GM06990 (cell line): ENCODE results near the gene AMPD3.

Experiments used
- DNase-seq: peaks from one replicate; pipeline ENCODE4 v3.0.0-alpha.2; 2011; ENCODE audit not compliant: insufficient read length; ENCODE audit errors: extremely low read depth
- H3K27me3 ChIP-seq: replicated peaks from 2 replicates; pipeline ENCODE4 v1.6.0; 2011; ENCODE audit warnings: low read length; ENCODE audit not compliant: control insufficient read depth, insufficient read depth
- H3K36me3 ChIP-seq: 2 replicates; pipeline ENCODE4 v1.5.1; 2011; ENCODE audit warnings: low read length; ENCODE audit not compliant: control insufficient read depth, insufficient read depth
- H3K4me3 ChIP-seq: replicated peaks from 2 replicates; pipeline ENCODE4 v1.5.1; 2011; ENCODE audit warnings: low read depth, mild to moderate bottlenecking, control low read depth, low read length
- TF ChIP-seq, protein P1 (sequence below): IDR thresholded peaks from 2 replicates; pipeline ENCODE4 v1.5.1; 2011; ENCODE audit warnings: low read length, control low read depth, mild to moderate bottlenecking, inconsistent platforms; ENCODE audit not compliant: insufficient read depth, poor library complexity, severe bottlenecking

AMPD3 gene

DNA sequence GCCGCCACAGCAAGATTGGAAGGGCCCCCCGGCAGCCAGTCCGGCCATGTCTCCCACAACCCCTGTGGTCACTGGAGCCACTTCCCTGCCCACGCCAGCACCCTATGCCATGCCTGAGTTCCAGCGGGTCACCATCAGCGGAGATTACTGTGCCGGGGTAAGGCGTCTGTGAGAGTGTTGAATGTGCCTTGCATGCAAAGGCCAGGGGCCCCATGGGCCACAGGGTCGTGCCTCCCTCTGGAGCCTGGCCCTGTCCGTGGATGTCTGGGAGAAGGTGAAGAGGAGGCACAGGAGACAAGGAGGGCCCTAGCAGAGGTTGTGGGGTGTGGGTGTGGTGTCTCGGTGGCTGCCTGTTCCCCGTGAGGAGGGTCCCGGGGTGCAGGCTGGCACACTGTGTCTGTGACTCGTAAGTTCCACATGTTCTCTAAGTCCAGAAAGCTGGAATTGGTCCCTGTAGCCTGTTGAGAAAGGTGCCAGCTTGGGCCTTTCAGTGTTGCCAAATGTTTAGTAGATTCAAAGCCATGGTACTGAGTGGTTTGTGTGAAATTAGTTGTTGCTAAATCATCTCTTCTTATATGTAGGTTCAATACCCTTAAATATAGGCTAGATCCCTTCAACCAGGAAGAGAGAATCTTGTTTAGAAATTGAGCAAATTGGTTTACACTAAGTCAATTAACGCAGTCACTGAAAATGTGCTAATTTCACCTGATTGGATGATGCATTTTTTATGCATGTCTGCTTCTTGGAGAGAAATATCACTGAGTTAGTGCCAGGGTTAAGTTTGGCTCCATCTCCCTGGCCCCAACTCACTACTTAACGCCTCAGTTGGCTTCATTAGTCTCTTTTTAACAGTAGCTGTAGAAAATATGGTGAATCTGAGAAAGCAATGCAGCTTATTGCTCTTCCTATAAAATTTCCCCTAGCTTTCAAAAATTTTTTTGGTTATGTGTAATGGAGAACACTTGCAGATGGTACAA lies 23.8 kb downstream of the AMPD3 start:
- Histone ChIP-seq H3K27me3 (no peaks in the 10 kb centered on the region), H3K36me3 (peaks cover 24% of the 10 kb centered on the region), H3K4me3 (no peak overlapping the region)
- no peak for DNase-seq
- TF ChIP-seq, protein P1, sequence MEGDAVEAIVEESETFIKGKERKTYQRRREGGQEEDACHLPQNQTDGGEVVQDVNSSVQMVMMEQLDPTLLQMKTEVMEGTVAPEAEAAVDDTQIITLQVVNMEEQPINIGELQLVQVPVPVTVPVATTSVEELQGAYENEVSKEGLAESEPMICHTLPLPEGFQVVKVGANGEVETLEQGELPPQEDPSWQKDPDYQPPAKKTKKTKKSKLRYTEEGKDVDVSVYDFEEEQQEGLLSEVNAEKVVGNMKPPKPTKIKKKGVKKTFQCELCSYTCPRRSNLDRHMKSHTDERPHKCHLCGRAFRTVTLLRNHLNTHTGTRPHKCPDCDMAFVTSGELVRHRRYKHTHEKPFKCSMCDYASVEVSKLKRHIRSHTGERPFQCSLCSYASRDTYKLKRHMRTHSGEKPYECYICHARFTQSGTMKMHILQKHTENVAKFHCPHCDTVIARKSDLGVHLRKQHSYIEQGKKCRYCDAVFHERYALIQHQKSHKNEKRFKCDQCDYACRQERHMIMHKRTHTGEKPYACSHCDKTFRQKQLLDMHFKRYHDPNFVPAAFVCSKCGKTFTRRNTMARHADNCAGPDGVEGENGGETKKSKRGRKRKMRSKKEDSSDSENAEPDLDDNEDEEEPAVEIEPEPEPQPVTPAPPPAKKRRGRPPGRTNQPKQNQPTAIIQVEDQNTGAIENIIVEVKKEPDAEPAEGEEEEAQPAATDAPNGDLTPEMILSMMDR = no peak

DNA sequence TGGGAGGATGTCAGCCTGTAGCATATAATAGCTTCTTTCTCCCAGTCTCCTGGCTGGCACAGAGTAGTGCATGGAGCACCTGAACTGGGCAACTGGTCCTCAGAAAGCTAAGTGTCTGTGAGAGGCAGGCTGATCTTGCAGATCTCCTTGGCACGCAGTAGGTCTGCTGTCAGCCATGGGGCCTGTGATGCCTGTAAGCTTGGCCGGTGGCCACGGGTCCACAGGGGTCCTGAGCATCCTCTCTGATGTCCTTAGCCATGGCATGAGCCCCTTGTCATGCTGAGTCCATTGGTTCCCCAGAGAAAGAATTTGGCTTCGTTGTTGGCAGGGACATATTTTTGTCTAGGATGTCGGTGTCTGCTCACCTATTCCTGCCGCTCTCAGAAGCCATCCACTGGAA lies 25.0 kb downstream of the AMPD3 start:
- Histone ChIP-seq H3K27me3 (no peaks in the 10 kb centered on the region), H3K36me3 (peaks cover 30% of the 10 kb centered on the region), H3K4me3 (no peak overlapping the region)
- DNase-seq = no peak
- TF ChIP-seq, protein P1 = no peak

- no peaks in the 10 kb centered on the region for H3K27me3 ChIP-seq
- H3K4me3 ChIP-seq = no peak overlapping the region
- TF ChIP-seq, protein P1 = no peak
- H3K36me3 ChIP-seq = peaks cover 34% of the 10 kb centered on the region
- DNase-seq = no peak
Observed at GRCh38 chr11:10480760-10481159, 25.7 kb downstream of the AMPD3 start.

GRCh38 chr11:10481560-10482349 lies 26.7 kb downstream of the AMPD3 start:
- no peak for DNase-seq
- peaks cover 38% of the 10 kb centered on the region for H3K36me3 ChIP-seq
- TF ChIP-seq, protein P1 = no peak
- no peak overlapping the region for H3K4me3 ChIP-seq
- no peaks in the 10 kb centered on the region for H3K27me3 ChIP-seq

DNA sequence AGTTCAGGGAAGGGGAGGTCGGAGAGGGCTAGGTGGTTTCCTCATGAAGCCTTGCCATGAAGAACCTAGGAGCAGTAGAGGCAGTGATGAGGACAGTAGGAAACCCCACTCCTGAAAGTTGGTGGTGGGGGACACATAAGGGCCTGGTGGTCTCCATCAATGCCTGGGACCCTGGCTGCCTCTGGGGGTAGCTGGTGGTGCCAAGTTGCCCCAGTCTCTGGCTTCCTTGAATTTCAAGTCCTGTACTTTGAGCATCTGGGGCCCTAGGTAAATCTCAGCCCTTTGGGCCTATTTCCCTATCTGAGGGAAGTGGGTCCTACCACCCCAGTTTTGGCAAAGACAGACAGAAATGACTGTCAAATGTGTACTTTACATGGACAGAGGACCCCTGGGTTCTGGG lies 28.1 kb downstream of the AMPD3 start:
- TF ChIP-seq, protein P1 = no peak
- Histone ChIP-seq H3K4me3 (no peak overlapping the region), H3K36me3 (peaks cover 37% of the 10 kb centered on the region), H3K27me3 (no peaks in the 10 kb centered on the region)
- no peak for DNase-seq
